IMR-90 (cell line): ENCODE measurements around the gene FIBIN. TPM values are rescaled to one million over a fixed set of nuclear protein-coding genes. Genes with fewer than 3 reads are reported as not detected.

Source experiments
- ATAC-seq: fragments of 200-7000 bp; cut with Tn5 transposase; 2 replicates; pipeline ENCODE4 v1.9.1; 2020; ENCODE audit warnings: low read depth, mild to moderate bottlenecking, moderate library complexity
- BruUV-seq: library from RNA; stranded (reverse); fragments of 400-500 nt; replicated peaks from 2 replicates; lab custom pipeline; 2021; lab: Mats Ljungman, UMichigan
- CTCF ChIA-PET: fragments of 300-600 bp; formaldehyde crosslinking; extraction: SDS; loops from one replicate; lab custom pipeline; 2021; ENCODE audit warnings: antibody characterized with exemption; lab: Yijun Ruan, JAX
- POLR2A ChIA-PET: fragments of 300-600 bp; sonication (Branson Sonifier 250); formaldehyde crosslinking; loops from one replicate; lab custom pipeline; 2022; ENCODE audit warnings: antibody characterized with exemption; ENCODE audit not compliant: unreplicated experiment; lab: Charles Lee
- DNase-seq: peaks from one replicate; pipeline ENCODE4 v3.0.0; 2013
- H2AFZ ChIP-seq: replicated peaks from 2 replicates; pipeline ENCODE3; 2013; ENCODE audit warnings: low read length, mild to moderate bottlenecking; ENCODE audit not compliant: poor library complexity
- H2AK5ac ChIP-seq: 2 replicates; pipeline ENCODE4 v1.6.1; 2013; ENCODE audit warnings: low read depth, low read length, inconsistent platforms
- H2AK9ac ChIP-seq: replicated peaks from 2 replicates; pipeline ENCODE3; 2013; ENCODE audit warnings: mild to moderate bottlenecking, low read depth, low read length, moderate library complexity; ENCODE audit not compliant: poor library complexity
- H2BK120ac ChIP-seq: 2 replicates; pipeline ENCODE4 v1.6.1; 2013; ENCODE audit warnings: low read depth, low read length, inconsistent platforms
- H2BK15ac ChIP-seq: 3 replicates; pipeline ENCODE4 v1.6.1; 2013; ENCODE audit warnings: low read depth, low read length, inconsistent platforms
- H2BK20ac ChIP-seq: 2 replicates; pipeline ENCODE4 v1.6.1; 2013; ENCODE audit warnings: low read depth, mild to moderate bottlenecking, inconsistent platforms, low read length, moderate library complexity
- H2BK5ac ChIP-seq: 2 replicates; pipeline ENCODE4 v1.6.1; 2013; ENCODE audit warnings: mild to moderate bottlenecking, low read depth, low read length, inconsistent platforms; ENCODE audit not compliant: poor library complexity, severe bottlenecking
- H3K14ac ChIP-seq: replicated peaks from 2 replicates; pipeline ENCODE4 v1.6.1; 2013; ENCODE audit warnings: low read depth, low read length, inconsistent platforms
- H3K18ac ChIP-seq: 2 replicates; pipeline ENCODE4 v1.6.1; 2013; ENCODE audit warnings: low read depth, low read length, control low read depth
- H3K23ac ChIP-seq: 2 replicates; pipeline ENCODE4 v1.6.1; 2013; ENCODE audit warnings: low read depth, low read length, inconsistent platforms
- H3K27ac ChIP-seq: 2 replicates; pipeline ENCODE4 v1.5.1; 2013; ENCODE audit warnings: mild to moderate bottlenecking, control low read depth, low read length; ENCODE audit not compliant: insufficient read depth
- H3K27me3 ChIP-seq: 2 replicates; pipeline ENCODE4 v1.6.1; 2013; ENCODE audit warnings: low read length; ENCODE audit not compliant: control insufficient read depth, insufficient read depth
- H3K36me3 ChIP-seq: 2 replicates; pipeline ENCODE4 v1.6.1; 2013; ENCODE audit warnings: low read length, mixed read lengths; ENCODE audit not compliant: control insufficient read depth, insufficient read depth
- H3K4ac ChIP-seq: 2 replicates; pipeline ENCODE4 v1.6.1; 2013; ENCODE audit warnings: low read depth, low read length, inconsistent platforms
- H3K4me1 ChIP-seq: 2 replicates; pipeline ENCODE4 v1.6.1; 2013; ENCODE audit warnings: low read length, mixed read lengths; ENCODE audit not compliant: control insufficient read depth, insufficient read depth
- H3K4me2 ChIP-seq: 2 replicates; pipeline ENCODE4 v1.6.1; 2013; ENCODE audit warnings: low read depth, mild to moderate bottlenecking, control low read depth, low read length, moderate library complexity
- H3K4me3 ChIP-seq: 2 replicates; pipeline ENCODE4 v1.5.1; 2013; ENCODE audit warnings: low read depth, mild to moderate bottlenecking, control low read depth, low read length, moderate library complexity; ENCODE audit not compliant: insufficient read depth
- H3K56ac ChIP-seq: 2 replicates; pipeline ENCODE4 v1.6.1; 2013; ENCODE audit warnings: low read length, inconsistent platforms; ENCODE audit not compliant: insufficient read depth; ENCODE audit errors: extremely low read depth
- H3K79me1 ChIP-seq, 2 experiments: 2 replicates each; pipeline ENCODE4 v1.6.1; 2013; ENCODE audit warnings: low read length in 2 of 2, inconsistent platforms in 1 of 2, low read depth in 1 of 2
- H3K9ac ChIP-seq: 2 replicates; pipeline ENCODE4 v1.6.1; 2013; ENCODE audit warnings: low read depth, low read length, control low read depth
- H3K9me1 ChIP-seq: 2 replicates; pipeline ENCODE4 v1.6.1; 2013; ENCODE audit warnings: low read length, inconsistent platforms; ENCODE audit not compliant: insufficient read depth
- H3K9me3 ChIP-seq: 2 replicates; pipeline ENCODE4 v1.6.1; 2013; ENCODE audit warnings: low read length; ENCODE audit not compliant: control insufficient read depth, insufficient read depth
- H4K20me1 ChIP-seq: 2 replicates; pipeline ENCODE4 v1.6.1; 2013; ENCODE audit warnings: low read length, inconsistent platforms; ENCODE audit not compliant: insufficient read depth
- H4K5ac ChIP-seq: 2 replicates; pipeline ENCODE4 v1.6.1; 2013; ENCODE audit warnings: mild to moderate bottlenecking, low read depth, low read length, control low read depth
- H4K8ac ChIP-seq, 2 experiments: 2 replicates each; pipeline ENCODE4 v1.6.1; 2013; ENCODE audit warnings: low read depth in 2 of 2, low read length in 2 of 2, control low read depth in 1 of 2, inconsistent platforms in 1 of 2
- H4K91ac ChIP-seq: 2 replicates; pipeline ENCODE4 v1.6.1; 2013; ENCODE audit warnings: low read depth, low read length, inconsistent platforms; ENCODE audit not compliant: insufficient read depth
- BHLHE40 ChIP-seq: fragments of 150-350 bp; IDR thresholded peaks from 2 replicates; pipeline ENCODE4 v1.6.1; 2016; ENCODE audit warnings: mild to moderate bottlenecking, low read depth, low read length
- CEBPB ChIP-seq: IDR thresholded peaks from 2 replicates; pipeline ENCODE4 v1.6.1; 2012; ENCODE audit warnings: low read depth, low read length, improper control_type of control experiment
- CHD1 ChIP-seq: IDR thresholded peaks from 2 replicates; pipeline ENCODE4 v1.6.1; 2012; ENCODE audit warnings: low read depth, low read length, improper control_type of control experiment
- FOS ChIP-seq: fragments of 150-350 bp; IDR thresholded peaks from 2 replicates; pipeline ENCODE4 v1.6.1; 2016; ENCODE audit warnings: low read depth, low read length
- MAFK ChIP-seq: IDR thresholded peaks from 2 replicates; pipeline ENCODE4 v1.6.1; 2012; ENCODE audit warnings: low read depth, low read length, improper control_type of control experiment
- MAZ ChIP-seq: IDR thresholded peaks from 2 replicates; pipeline ENCODE4 v1.6.1; 2012; ENCODE audit warnings: low read depth, mild to moderate bottlenecking, low read length, improper control_type of control experiment, moderate library complexity, borderline replicate concordance
- MXI1 ChIP-seq: IDR thresholded peaks from 2 replicates; pipeline ENCODE4 v1.6.1; 2012; ENCODE audit warnings: low read depth, mild to moderate bottlenecking, low read length, moderate library complexity, borderline replicate concordance
- NFE2L2 ChIP-seq: fragments of 150-350 bp; IDR thresholded peaks from 2 replicates; pipeline ENCODE4 v1.6.1; 2016; ENCODE audit warnings: low read depth, mild to moderate bottlenecking, low read length
- POLR2A ChIP-seq: IDR thresholded peaks from 2 replicates; pipeline ENCODE4 v1.6.1; 2012; ENCODE audit warnings: mild to moderate bottlenecking, low read depth, low read length
- RAD21 ChIP-seq: IDR thresholded peaks from 2 replicates; pipeline ENCODE4 v1.6.1; 2012; ENCODE audit warnings: low read length, improper control_type of control experiment
- RCOR1 ChIP-seq: IDR thresholded peaks from 2 replicates; pipeline ENCODE4 v1.6.1; 2012; ENCODE audit warnings: mild to moderate bottlenecking, low read length, improper control_type of control experiment; ENCODE audit not compliant: insufficient replicate concordance
- RFX5 ChIP-seq: IDR thresholded peaks from 2 replicates; pipeline ENCODE4 v1.8.0; 2012; ENCODE audit warnings: low read depth, mild to moderate bottlenecking, low read length, moderate library complexity
- SMC3 ChIP-seq: fragments of 150-350 bp; IDR thresholded peaks from 2 replicates; pipeline ENCODE4 v1.6.1; 2016; ENCODE audit warnings: low read depth, mild to moderate bottlenecking, antibody characterized with exemption, low read length, moderate library complexity
- WGBS, 2 experiments: methylation state at CpG; one replicate each; pipeline versions ENCODE4 v1.1.5 to v1.1.7; 2013; ENCODE audit warnings: missing lambda C conversion rate in 2 of 2; ENCODE audit not compliant: insufficient read length in 1 of 2; ENCODE audit errors: extremely low coverage in 2 of 2; 5-methylcytosine and 5-hydroxymethylcytosine counted together
- dilution Hi-C: fragments of 300-500 bp; cut with HindIII; formaldehyde crosslinking; loops from one replicate; pipeline ENCODE4 v1.14.3; 2018; ENCODE audit warnings: low sequenced_read_pairs; ENCODE audit not compliant: unreplicated experiment
- in situ Hi-C: fragments of 300-500 bp; cut with MboI; formaldehyde crosslinking; loops from 3 replicates; pipeline ENCODE4 v1.14.3; 2019; ENCODE audit warnings: low sequenced_read_pairs, inconsistent platforms, mixed read lengths
- intact Hi-C: fragments of 100-400 bp; cut with micrococcal nuclease; formaldehyde crosslinking; loops from 2 replicates; pipeline ENCODE4 v1.10.0; 2022
- polyA plus RNA-seq, 3 experiments: library from polyadenylated mRNA; depleted of rRNA; stranded (reverse); fragments of >200 nt; gene quantifications; 2 replicates each; pipeline ENCODE4 v1.2.3, GENCODE V29; 2012; ENCODE audit warnings: low replicate concordance in 1 of 3
- total RNA-seq: library from RNA; depleted of rRNA; stranded (reverse); fragments of >200 nt; gene quantifications from 2 replicates; pipeline ENCODE4 v1.2.3, GENCODE V29; 2012
- TF ChIP-seq, protein P1 (sequence below): fragments of 150-350 bp; IDR thresholded peaks from 2 replicates; pipeline ENCODE4 v1.6.1; 2016; ENCODE audit warnings: low read depth, mild to moderate bottlenecking, low read length, moderate library complexity, borderline replicate concordance
- TF ChIP-seq, protein P2 (sequence below): fragments of 150-350 bp; IDR thresholded peaks from 2 replicates; pipeline ENCODE4 v1.6.1; 2017; ENCODE audit warnings: mild to moderate bottlenecking, antibody characterized with exemption, low read length, low read depth

Gene FIBIN
- total and polyA plus RNA-seq, 2 of the 4 experiments (the other 2 are of a cell fraction): 5.7 to 6.1 TPM

DNA sequence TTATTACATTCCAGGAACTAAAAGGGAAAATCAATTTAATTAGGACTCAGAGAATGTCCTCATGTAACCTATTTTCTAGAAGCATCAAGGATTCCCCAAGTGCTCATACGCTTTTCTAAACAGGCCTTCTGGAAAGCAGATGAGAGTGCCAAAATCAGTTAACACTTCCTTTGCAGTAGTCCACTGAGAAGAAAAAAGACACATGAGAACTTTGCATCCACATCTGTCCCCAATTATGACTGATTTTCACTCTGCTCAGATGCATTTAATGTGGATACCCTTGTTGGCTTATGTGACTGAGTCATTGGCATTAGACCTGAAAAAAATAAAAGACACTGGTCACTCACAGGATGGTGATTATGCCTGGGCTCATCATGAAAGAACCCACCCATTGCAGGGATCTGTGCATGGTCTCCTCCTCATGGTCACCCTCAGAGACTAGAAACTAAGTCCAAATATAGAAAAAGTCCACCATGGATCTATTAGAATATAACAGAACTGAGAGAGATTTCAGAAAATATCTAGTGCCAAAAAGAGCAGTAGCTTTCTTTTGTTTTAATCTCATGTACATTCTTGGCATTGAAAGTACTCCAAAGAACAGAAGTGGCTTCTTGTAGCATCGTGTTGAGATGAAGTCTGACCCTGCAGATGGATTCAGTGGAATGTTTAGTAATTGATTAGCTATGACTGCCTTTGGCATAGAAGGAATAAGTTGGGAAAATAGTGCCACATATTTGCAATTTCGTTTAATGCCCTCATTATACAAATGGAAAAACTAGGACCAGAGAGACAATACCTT is 48.8 kb upstream of the FIBIN start:
- dilution Hi-C loops (no loop called here), intact Hi-C loops (loop anchor here (5.0 kb wide), 1 partner anchor 212 kb away; no protein-coding TSS in a partner anchor), in situ Hi-C loops (no loop called here)
- Histone ChIP-seq H2BK15ac (peak overlapping the region; percentile 27; the same call in 2 of the 3 replicates), H2BK5ac (no peak overlapping the region), H3K4me3 (no peak overlapping the region), H3K27me3 (no peaks in the 10 kb centered on the region), H3K27ac (no peak overlapping the region; the same call in 1 of the 2 replicates), H4K8ac (no peak overlapping the region), H3K4me2 (no peak overlapping the region), H3K23ac (no peak overlapping the region; the same call in 1 of the 2 replicates), H3K18ac (peak overlapping the region; percentile 78), H2BK20ac (peak overlapping the region; percentile 64), H3K14ac (0 out of 2 replicates have a peak overlapping the region, but pooled peaks have one; percentile 23), H2AK9ac (no peak overlapping the region), H3K36me3 (no peaks in the 10 kb centered on the region), H4K91ac (peak overlapping the region; percentile 41), H3K9ac (no peak overlapping the region), H3K9me3 (peaks cover 1% of the 10 kb centered on the region; the same call in 1 of the 2 replicates), H2BK120ac (peak overlapping the region; percentile 64), H3K79me1 (no peaks in the 10 kb centered on the region), H3K4me1 (peaks cover 14% of the 10 kb centered on the region), H3K4ac (0 out of 2 replicates have a peak overlapping the region, but pooled peaks have one; percentile 18), H3K9me1 (peaks cover 2% of the 10 kb centered on the region), H4K20me1 (no peaks in the 10 kb centered on the region), H2AFZ (no peak overlapping the region), H3K56ac (no peak overlapping the region), H4K5ac (peak overlapping the region; percentile 68; the same call in 1 of the 2 replicates), H2AK5ac (no peak overlapping the region)
- DNase-seq: peak; percentile 53
- BruUV-seq: no TSS peak
- CTCF ChIA-PET: interaction anchor here (0.6 kb wide), 1 partner anchor 186 kb away, joined by 4 read pairs; no protein-coding TSS in a partner anchor
- POLR2A ChIA-PET: no interaction called here
- no peak for ATAC-seq
- 50% methylated on average over 1 of the region's 3 CpGs; no CpG with 5 or more reads in 1 of the 2 experiments for WGBS, 2 experiments
- TF ChIP-seq POLR2A (no peak), NFE2L2 (no peak), CHD1 (no peak), CEBPB (no peak), MXI1 (no peak), RAD21 (no peak), MAZ (no peak), MAFK (no peak), FOS (no peak), SMC3 (no peak), RCOR1 (no peak), BHLHE40 (no peak), RFX5 (no peak)
- TF ChIP-seq, protein P1, sequence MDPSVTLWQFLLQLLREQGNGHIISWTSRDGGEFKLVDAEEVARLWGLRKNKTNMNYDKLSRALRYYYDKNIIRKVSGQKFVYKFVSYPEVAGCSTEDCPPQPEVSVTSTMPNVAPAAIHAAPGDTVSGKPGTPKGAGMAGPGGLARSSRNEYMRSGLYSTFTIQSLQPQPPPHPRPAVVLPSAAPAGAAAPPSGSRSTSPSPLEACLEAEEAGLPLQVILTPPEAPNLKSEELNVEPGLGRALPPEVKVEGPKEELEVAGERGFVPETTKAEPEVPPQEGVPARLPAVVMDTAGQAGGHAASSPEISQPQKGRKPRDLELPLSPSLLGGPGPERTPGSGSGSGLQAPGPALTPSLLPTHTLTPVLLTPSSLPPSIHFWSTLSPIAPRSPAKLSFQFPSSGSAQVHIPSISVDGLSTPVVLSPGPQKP: no peak
- TF ChIP-seq, protein P2, sequence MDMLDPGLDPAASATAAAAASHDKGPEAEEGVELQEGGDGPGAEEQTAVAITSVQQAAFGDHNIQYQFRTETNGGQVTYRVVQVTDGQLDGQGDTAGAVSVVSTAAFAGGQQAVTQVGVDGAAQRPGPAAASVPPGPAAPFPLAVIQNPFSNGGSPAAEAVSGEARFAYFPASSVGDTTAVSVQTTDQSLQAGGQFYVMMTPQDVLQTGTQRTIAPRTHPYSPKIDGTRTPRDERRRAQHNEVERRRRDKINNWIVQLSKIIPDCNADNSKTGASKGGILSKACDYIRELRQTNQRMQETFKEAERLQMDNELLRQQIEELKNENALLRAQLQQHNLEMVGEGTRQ: no peak
